Gastrocnemius medialis (tissue), 4 donors: ENCODE results near the gene MTCL1.

Experiments used
- POLR2A ChIP-seq, 2 donors: fragments of 450-650 bp; IDR thresholded peaks; one replicate each; pipeline ENCODE4 v1.6.1; 2017; ENCODE audit warnings: antibody characterized with exemption in 2 of 2, mild to moderate bottlenecking in 2 of 2, moderate library complexity in 2 of 2
- TF ChIP-seq, protein P1 (sequence below), 5 experiments: fragments of 450-650 bp in 3 of 5; fragments of 200-600 bp in 2 of 5; sonication (generic) in 2 of 5; IDR thresholded peaks in 4 of 5; conservative IDR thresholded peaks in 1 of 5; 1 replicate in 4 of 5; 2 replicates in 1 of 5; pipeline ENCODE4 v1.5.1; 2016 to 2019; ENCODE audit warnings: antibody characterized with exemption in 5 of 5, mild to moderate bottlenecking in 3 of 5, moderate library complexity in 3 of 5

DNA sequence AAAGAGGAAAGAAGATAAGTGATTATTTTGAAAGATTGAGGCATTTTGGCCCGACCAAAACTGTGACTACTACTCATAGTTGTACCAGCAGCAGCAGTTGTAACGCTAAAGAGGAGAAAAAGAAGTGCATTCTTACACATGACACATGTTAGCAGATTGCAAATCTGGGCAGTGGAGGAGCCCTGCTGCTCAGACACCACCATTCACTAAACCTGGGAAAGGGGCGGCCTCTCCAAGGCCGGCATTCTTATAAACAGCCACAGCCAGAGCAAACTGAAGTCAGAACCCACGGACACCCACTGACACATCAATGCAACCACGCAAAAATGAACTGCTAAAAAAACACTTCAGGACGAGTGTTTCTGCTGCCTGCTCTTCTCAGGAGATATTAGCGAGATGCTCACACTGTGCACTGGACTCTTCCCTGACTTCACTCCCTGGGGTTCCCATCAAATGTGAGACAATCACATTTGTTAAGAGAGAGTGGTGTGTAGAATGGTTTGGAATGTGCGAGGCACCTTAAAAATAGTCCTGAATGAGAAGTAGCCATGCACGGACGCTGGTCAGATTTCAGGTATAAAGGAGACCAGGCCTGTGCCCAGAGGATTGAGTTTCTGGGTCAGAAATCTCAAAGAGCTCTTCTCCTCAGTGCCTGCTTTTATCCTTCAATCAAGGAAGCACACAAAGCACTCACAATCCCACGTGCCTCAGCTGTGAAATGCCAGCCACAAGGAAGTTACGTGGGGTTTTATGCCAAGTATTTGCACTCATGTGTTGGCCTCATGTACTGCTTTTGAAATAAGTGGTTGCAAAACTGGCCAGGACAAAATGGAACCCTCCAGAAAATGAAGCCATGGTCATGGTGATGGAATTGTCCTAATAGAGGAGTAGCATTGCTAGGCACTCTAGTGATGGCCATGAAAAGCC is 83.4 kb downstream of the MTCL1 start:
- TF ChIP-seq, protein P1, sequence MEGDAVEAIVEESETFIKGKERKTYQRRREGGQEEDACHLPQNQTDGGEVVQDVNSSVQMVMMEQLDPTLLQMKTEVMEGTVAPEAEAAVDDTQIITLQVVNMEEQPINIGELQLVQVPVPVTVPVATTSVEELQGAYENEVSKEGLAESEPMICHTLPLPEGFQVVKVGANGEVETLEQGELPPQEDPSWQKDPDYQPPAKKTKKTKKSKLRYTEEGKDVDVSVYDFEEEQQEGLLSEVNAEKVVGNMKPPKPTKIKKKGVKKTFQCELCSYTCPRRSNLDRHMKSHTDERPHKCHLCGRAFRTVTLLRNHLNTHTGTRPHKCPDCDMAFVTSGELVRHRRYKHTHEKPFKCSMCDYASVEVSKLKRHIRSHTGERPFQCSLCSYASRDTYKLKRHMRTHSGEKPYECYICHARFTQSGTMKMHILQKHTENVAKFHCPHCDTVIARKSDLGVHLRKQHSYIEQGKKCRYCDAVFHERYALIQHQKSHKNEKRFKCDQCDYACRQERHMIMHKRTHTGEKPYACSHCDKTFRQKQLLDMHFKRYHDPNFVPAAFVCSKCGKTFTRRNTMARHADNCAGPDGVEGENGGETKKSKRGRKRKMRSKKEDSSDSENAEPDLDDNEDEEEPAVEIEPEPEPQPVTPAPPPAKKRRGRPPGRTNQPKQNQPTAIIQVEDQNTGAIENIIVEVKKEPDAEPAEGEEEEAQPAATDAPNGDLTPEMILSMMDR (IDR thresholded peaks at IDR 0.05 in 4 of 5, conservative IDR thresholded peaks at IDR 0.05 in 1 of 5) = no peak
- TF ChIP-seq POLR2A (IDR thresholded peaks at IDR 0.05) = no peak
